Heart right ventricle (tissue), 16 donors: Measurements from ENCODE around the gene HRCT1. TPM values are rescaled to one million over a fixed set of nuclear protein-coding genes. Genes with fewer than 3 reads are reported as not detected.
A peak's percentile ranks its signal among the peaks of the same experiment; 100 is the strongest.

ENCODE experiments used
- ATAC-seq, 8 donors: fragments of 200-7000 bp; cut with Tn5 transposase; one replicate each; pipeline ENCODE4 v1.9.1; 2020; ENCODE audit warnings: mild to moderate bottlenecking in 8 of 8, moderate library complexity in 8 of 8, moderate number of reproducible peaks in 1 of 8
- DNase-seq, 2 donors: peaks; one replicate each; pipeline ENCODE4 v3.0.0-alpha.2; 2020
- H3K27ac ChIP-seq, 10 donors: fragments of 200-600 bp; sonication (generic) in 2 of 10; one replicate each; pipeline versions ENCODE4 v1.5.0 to v1.8.0; 2020 to 2022; ENCODE audit warnings: mild to moderate bottlenecking in 3 of 10
- H3K27me3 ChIP-seq, 7 donors: fragments of 200-600 bp; one replicate each; pipeline ENCODE4 v1.8.0; 2021 to 2022; ENCODE audit warnings: mild to moderate bottlenecking in 2 of 7
- H3K36me3 ChIP-seq, 9 donors: fragments of 200-600 bp; sonication (generic) in 1 of 9; one replicate each; pipeline versions ENCODE4 v1.5.0 to v1.8.0; 2020 to 2022; ENCODE audit warnings: mild to moderate bottlenecking in 2 of 9
- H3K4me1 ChIP-seq, 9 donors: fragments of 200-600 bp; sonication (generic) in 1 of 9; one replicate each; pipeline versions ENCODE4 v1.5.0 to v1.8.0; 2020 to 2022; ENCODE audit warnings: mild to moderate bottlenecking in 4 of 9
- H3K4me3 ChIP-seq, 10 donors: fragments of 200-600 bp; sonication (generic) in 2 of 10; one replicate each; pipeline versions ENCODE4 v1.5.0 to v1.8.0; 2020 to 2022; ENCODE audit warnings: mild to moderate bottlenecking in 7 of 10, moderate library complexity in 2 of 10
- H3K9me3 ChIP-seq, 11 donors: fragments of 200-600 bp in 10 of 11; sonication (generic) in 2 of 11; one replicate each; pipeline versions ENCODE4 v1.5.0 to v1.8.0; 2013 to 2022; ENCODE audit warnings: mild to moderate bottlenecking in 2 of 11, control low read depth in 1 of 11, moderate library complexity in 1 of 11
- CTCF ChIP-seq, 9 donors: fragments of 200-600 bp; sonication (generic) in 2 of 9; IDR thresholded peaks; one replicate each; pipeline versions ENCODE4 v1.5.0 to v1.8.0; 2021 to 2022; ENCODE audit warnings: antibody characterized with exemption in 9 of 9, mild to moderate bottlenecking in 5 of 9, moderate library complexity in 1 of 9
- WGBS, 2 donors: extraction: QIAGEN DNeasy Blood & Tissue Kit; methylation state at CpG; one replicate each; pipeline ENCODE4 v1.1.7; 2013; ENCODE audit warnings: inconsistent platforms in 1 of 2; 5-methylcytosine and 5-hydroxymethylcytosine counted together
- intact Hi-C, 10 donors: fragments of 100-400 bp; cut with DNase I; formaldehyde crosslinking; loops; one replicate each; pipeline versions ENCODE4 v1.11.1 to v1.14.2; 2022
- polyA plus RNA-seq, 2 donors: library from polyadenylated mRNA; stranded (reverse); fragments of 200-250 nt; gene quantifications; one replicate each; pipeline ENCODE4 v1.2.3, GENCODE V29; 2013
- total RNA-seq, 10 donors: library from RNA; stranded (reverse); fragmentation: NEBNext Ultra II Directional in 3 of 10; extraction: Animal tissue kit (Norgen Biotek cat#: 25700) in 3 of 10; gene quantifications; one replicate each; pipeline versions ENCODE4 v1.2.1 to v1.2.4, GENCODE V29; 2021 to 2023
- donor health status: Arrhythmogenic right ventricular cardiomyopathy.
- donor health status: ischemic (EF 13 %, LVEDD 7.1; RV severe dilation, severe dysfunction).
- donor health status: healthy with polysubstance abuse.
- donor health status: DM: no; HTN: yes; CAD: no.
- donor health status: DM: no; HTN: no; CAD: no.
- donor health status: ischemic (EF 25% LVEDD 6.9; RV normal size, moderate dysfunction).
- donor health status: ischemic (EF 25% LVEDD 5.7; RV mildly dilated, moderate dysfunction).
- donor health status: healthy.
- donor health status: DM: yes; HTN: yes; CAD: no.
- donor health status: Ischemic cardiomyopathy.
- donor health status: ischemic (EF 35%, LVEDD 5.7; RV mildly dilated, moderate dysfunction).
- donor health status: nonischemic (EF 11% LVEDD 7.7; RV severe dilation, severe dysfunction).
- donor health status: DM: yes; HTN: yes; CAD: no.
- donor health status: PGD.
- donor health status: ischemic (EF 29% LVEDD 5.4; RV normal size, mild dysfunction).
- donor health status: nonischemic (EF 23%, LVEDD 6.1; RV moderate dilation, normal function).

The HRCT1 gene
- total and polyA plus RNA-seq, 12 donors: 1.5 to 13.9 (median 3.2) TPM

- 46 to 69% methylated on average over 8 of the region's 8 CpGs for WGBS, 2 donors
- TF ChIP-seq CTCF (IDR thresholded peaks at IDR 0.05): no peak
- H3K4me3 ChIP-seq: no peak overlapping the region
- intact Hi-C loops: loop anchor here in 9 of 10 donors (1.0 to 10.0 kb wide), 6 partner anchors 38 to 250 kb away; partner anchors contain the start of genes CCDC107 (in 1 of the 9), RMRP (in 1 of the 9) and SIT1 (in 1 of the 9)
- no peaks in the 10 kb centered on the region for H3K36me3 ChIP-seq
- H3K27me3 ChIP-seq: no peaks in the 10 kb centered on the region
- no peaks in the 10 kb centered on the region for H3K9me3 ChIP-seq
- DNase-seq: no peak
- peaks cover 28 to 66% (median 63%) of the 10 kb centered on the region in 9 donors for H3K4me1 ChIP-seq
- no peak for ATAC-seq
- peak overlapping the region in 9 of 10 donors; percentile 84 to 98 (median 93) for H3K27ac ChIP-seq
These were observed 1.7 kb upstream of the HRCT1 start for GRCh38 chr9:35904338-35904737.

- intact Hi-C loops: loop anchor here in 3 of 10 donors (2.0 to 10.0 kb wide), 2 partner anchors 40 to 250 kb away; partner anchors contain the start of genes CCDC107 (in 1 of the 3), RMRP (in 1 of the 3) and SIT1 (in 1 of the 3)
- H3K9me3 ChIP-seq: no peaks in the 10 kb centered on the region
- TF ChIP-seq CTCF (IDR thresholded peaks at IDR 0.05): no peak
- H3K4me1 ChIP-seq: peaks cover 28 to 74% (median 71%) of the 10 kb centered on the region in 9 donors
- no peaks in the 10 kb centered on the region for H3K36me3 ChIP-seq
- no peaks in the 10 kb centered on the region for H3K27me3 ChIP-seq
- no peak for ATAC-seq
- WGBS, 2 donors: 65% methylated on average over 8 of the region's 8 CpGs
- H3K27ac ChIP-seq: peak overlapping the region; percentile 84 to 98 (median 93)
- DNase-seq: no peak
- H3K4me3 ChIP-seq: peak overlapping the region in 2 of 10 donors; percentile 43 to 47
These were observed 786 bp upstream of the HRCT1 start for GRCh38 chr9:35905051-35905781.

- WGBS, 2 donors: 37 to 41% methylated on average over 14 of the region's 14 CpGs
- DNase-seq: peak; percentile 61 to 67
- Histone ChIP-seq H3K4me1 (peaks cover 31 to 93% (median 90%) of the 10 kb centered on the region in 9 donors), H3K9me3 (no peaks in the 10 kb centered on the region), H3K36me3 (no peaks in the 10 kb centered on the region), H3K27me3 (no peaks in the 10 kb centered on the region), H3K27ac (peak overlapping the region; percentile 84 to 98 (median 93)), H3K4me3 (peak overlapping the region in 9 of 10 donors; percentile 3 to 54 (median 31))
- intact Hi-C loops: loop anchor here in 3 of 10 donors (2.0 to 10.0 kb wide), 2 partner anchors 38 to 252 kb away; partner anchors contain the start of genes CCDC107 (in 1 of the 3), RMRP (in 1 of the 3) and SIT1 (in 1 of the 3)
- no peak for TF ChIP-seq CTCF (IDR thresholded peaks at IDR 0.05)
- peak; percentile 37 to 63 (median 46) for ATAC-seq
These were observed 1.1 kb downstream of the HRCT1 start for GRCh38 chr9:35906923-35907699.
